Lower lobe of right lung (tissue), 2 donors: ENCODE results near the gene BTBD6. TPM values are rescaled to one million over a fixed set of nuclear protein-coding genes. Genes with fewer than 3 reads are reported as not detected.

Source experiments
- ATAC-seq, 2 donors: fragments of 200-7000 bp; cut with Tn5 transposase; one replicate each; pipeline ENCODE4 v1.9.1; 2020 to 2022; ENCODE audit warnings: mild to moderate bottlenecking in 2 of 2, moderate library complexity in 2 of 2
- DNase-seq: peaks from one replicate; pipeline ENCODE4 v3.0.0-alpha.2; 2020
- H3K27ac ChIP-seq: fragments of 200-600 bp; one replicate; pipeline ENCODE4 v1.8.0; 2022
- H3K27me3 ChIP-seq: fragments of 200-600 bp; one replicate; pipeline ENCODE4 v1.8.0; 2022; ENCODE audit warnings: low read depth
- H3K36me3 ChIP-seq: fragments of 200-600 bp; one replicate; pipeline ENCODE4 v1.8.0; 2022; ENCODE audit warnings: mild to moderate bottlenecking
- H3K4me1 ChIP-seq: fragments of 200-600 bp; one replicate; pipeline ENCODE4 v1.8.0; 2022
- H3K4me3 ChIP-seq: fragments of 200-600 bp; one replicate; pipeline ENCODE4 v1.8.0; 2022; ENCODE audit warnings: mild to moderate bottlenecking
- H3K9me3 ChIP-seq: fragments of 200-600 bp; one replicate; pipeline ENCODE4 v1.8.0; 2022
- intact Hi-C: fragments of 100-400 bp; cut with DNase I; formaldehyde crosslinking; loops from one replicate; pipeline ENCODE4 v1.11.0; 2022
- long read RNA-seq: library from polyadenylated mRNA; unstranded; transcript quantifications from one replicate; pipeline ENCODE4 v2.0.0, GENCODE V29; 2021
- total RNA-seq: library from RNA; stranded (reverse); fragmentation: NEBNext Ultra II Directional; extraction: Animal tissue kit (Norgen Biotek cat#: 25700); gene quantifications from one replicate; pipeline ENCODE4 v1.2.1, GENCODE V29; 2021
- TF ChIP-seq, protein P1 (sequence below): fragments of 200-600 bp; IDR thresholded peaks from one replicate; pipeline ENCODE4 v1.8.0; 2022; ENCODE audit warnings: antibody characterized with exemption, mild to moderate bottlenecking
- donor health status: DM: no; HTN: yes; CAD: no; lungs with severe emphysema.

Gene BTBD6
- 53.0 TPM for total RNA-seq
- long read RNA-seq, transcript BTBD6-204 (3 exons, 2,195 nt), result minor isoform, 17 of 239 reads
- long read RNA-seq, transcript BTBD6-202 (2 exons, 948 nt), result minor isoform, 6 of 239 reads
- long read RNA-seq, transcript BTBD6-203 (4 exons, 2,176 nt), result major isoform, 168 of 239 reads
- long read RNA-seq, transcript BTBD6-206 (5 exons, 1,335 nt), result minor isoform, 20 of 239 reads
- long read RNA-seq, partial matches to known transcripts, result 1 of 239 reads
- long read RNA-seq, other reads (novel, unspliced or antisense), result 27 of 239 reads

DNA sequence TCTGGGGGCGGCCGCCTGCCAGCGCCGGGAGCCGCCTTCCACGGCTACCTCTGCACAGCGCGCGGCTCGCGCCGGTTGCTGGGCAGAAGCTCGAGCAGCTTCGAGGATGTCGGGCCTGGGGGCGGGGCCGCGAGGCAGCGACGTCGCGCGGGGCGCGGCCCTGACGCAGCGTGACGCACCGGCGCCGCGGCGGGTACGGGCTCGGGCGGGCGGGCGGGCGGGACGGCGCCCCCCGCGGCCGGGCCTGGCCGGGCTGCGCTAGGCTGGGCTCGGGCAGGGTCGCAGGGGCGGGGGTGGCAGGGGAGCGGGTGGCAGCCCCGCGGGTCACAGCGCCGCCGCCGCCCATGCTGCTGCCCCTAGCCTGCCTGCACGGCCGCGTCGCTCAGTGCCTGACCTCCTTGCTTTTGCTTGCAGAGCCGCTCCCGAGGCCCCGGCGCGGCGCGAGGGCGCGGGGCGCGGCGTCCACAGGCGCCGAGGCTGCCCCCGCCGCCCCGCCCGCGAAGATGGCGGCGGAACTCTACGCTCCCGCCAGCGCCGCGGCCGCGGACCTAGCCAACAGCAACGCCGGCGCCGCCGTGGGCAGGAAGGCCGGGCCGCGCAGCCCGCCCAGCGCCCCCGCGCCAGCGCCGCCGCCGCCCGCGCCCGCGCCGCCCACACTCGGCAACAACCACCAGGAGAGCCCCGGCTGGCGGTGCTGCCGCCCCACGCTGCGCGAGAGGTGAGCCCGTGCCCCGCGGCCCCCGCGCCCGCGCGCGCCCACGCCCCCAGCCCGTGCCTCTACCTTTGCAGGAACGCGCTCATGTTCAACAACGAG, at the start of gene BTBD6:
TSS of gene BTBD6 (plus strand) at position 166 of the 814 bp plus-strand sequence. CDS start at position 345, 179 bp downstream.
- H3K9me3 ChIP-seq, result no peaks in the 10 kb centered on the region
- peak; percentile 95 to 96 for ATAC-seq
- TF ChIP-seq, protein P1, sequence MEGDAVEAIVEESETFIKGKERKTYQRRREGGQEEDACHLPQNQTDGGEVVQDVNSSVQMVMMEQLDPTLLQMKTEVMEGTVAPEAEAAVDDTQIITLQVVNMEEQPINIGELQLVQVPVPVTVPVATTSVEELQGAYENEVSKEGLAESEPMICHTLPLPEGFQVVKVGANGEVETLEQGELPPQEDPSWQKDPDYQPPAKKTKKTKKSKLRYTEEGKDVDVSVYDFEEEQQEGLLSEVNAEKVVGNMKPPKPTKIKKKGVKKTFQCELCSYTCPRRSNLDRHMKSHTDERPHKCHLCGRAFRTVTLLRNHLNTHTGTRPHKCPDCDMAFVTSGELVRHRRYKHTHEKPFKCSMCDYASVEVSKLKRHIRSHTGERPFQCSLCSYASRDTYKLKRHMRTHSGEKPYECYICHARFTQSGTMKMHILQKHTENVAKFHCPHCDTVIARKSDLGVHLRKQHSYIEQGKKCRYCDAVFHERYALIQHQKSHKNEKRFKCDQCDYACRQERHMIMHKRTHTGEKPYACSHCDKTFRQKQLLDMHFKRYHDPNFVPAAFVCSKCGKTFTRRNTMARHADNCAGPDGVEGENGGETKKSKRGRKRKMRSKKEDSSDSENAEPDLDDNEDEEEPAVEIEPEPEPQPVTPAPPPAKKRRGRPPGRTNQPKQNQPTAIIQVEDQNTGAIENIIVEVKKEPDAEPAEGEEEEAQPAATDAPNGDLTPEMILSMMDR, result no peak
- peak within 1 kb of the TSS; percentile 88 for H3K27ac ChIP-seq
- peaks cover 46% of the 10 kb centered on the region for H3K36me3 ChIP-seq
- peak within 1 kb of the TSS; percentile 66 for H3K4me3 ChIP-seq
- peaks cover 18% of the 10 kb centered on the region for H3K4me1 ChIP-seq
- DNase-seq, result peak; percentile 95
- intact Hi-C loops, result no loop called here
- no peaks in the 10 kb centered on the region for H3K27me3 ChIP-seq

DNA sequence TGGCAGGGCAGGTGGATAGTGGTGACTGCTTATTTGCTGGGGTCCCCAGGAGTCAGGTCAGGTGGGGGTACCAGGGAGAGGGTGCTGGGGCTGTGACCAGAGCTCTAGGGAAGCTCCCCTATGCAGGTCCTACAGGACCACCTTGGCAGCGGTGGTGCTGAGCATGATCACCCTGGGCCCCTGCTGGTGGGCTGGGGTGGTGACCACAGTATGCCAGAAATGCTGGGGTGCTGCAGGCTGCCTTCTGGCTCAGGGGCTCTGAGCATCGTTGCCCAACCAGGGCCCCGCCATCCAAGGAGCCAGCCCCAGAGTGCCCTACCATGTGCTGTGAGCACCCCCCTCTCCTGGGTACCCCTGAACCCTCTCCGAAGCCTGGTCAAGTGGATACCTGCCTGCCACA, 49.7 kb upstream of the BTBD6 start:
- H3K9me3 ChIP-seq, result no peaks in the 10 kb centered on the region
- H3K4me3 ChIP-seq, result peak overlapping the region; percentile 6
- no peaks in the 10 kb centered on the region for H3K36me3 ChIP-seq
- intact Hi-C loops, result no loop called here
- TF ChIP-seq, protein P1, result no peak
- ATAC-seq (no peak), DNase-seq (no peak)
- peak overlapping the region; percentile 80 for H3K27ac ChIP-seq
- H3K27me3 ChIP-seq, result peaks cover 72% of the 10 kb centered on the region
- H3K4me1 ChIP-seq, result peaks cover 83% of the 10 kb centered on the region

DNA sequence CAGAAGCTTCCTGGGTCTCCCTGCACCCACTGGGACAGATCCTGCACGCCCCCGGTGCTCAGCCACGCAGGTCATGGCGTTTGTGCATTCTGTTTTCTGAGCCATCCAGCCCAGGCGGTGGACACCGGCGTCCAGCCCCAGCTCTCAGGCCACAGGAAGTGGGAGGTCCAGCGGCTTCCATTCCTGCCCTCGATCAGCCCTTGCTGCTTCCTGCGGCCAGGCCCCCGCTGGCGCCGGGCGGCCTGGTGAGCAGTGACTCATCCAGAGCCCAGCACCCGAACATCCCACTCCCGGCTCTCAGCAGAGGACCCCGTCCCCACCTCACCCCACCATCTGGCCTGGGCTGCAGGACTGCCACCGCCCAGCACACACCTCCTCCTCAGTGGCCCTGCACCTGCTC, 49.2 kb upstream of the BTBD6 start:
- H3K27ac ChIP-seq, result peak overlapping the region; percentile 80
- H3K9me3 ChIP-seq, result no peaks in the 10 kb centered on the region
- peak overlapping the region; percentile 6 for H3K4me3 ChIP-seq
- H3K27me3 ChIP-seq, result peaks cover 69% of the 10 kb centered on the region
- intact Hi-C loops, result no loop called here
- peaks cover 83% of the 10 kb centered on the region for H3K4me1 ChIP-seq
- TF ChIP-seq, protein P1, result no peak
- no peaks in the 10 kb centered on the region for H3K36me3 ChIP-seq
- DNase-seq (no peak), ATAC-seq (no peak)

DNA sequence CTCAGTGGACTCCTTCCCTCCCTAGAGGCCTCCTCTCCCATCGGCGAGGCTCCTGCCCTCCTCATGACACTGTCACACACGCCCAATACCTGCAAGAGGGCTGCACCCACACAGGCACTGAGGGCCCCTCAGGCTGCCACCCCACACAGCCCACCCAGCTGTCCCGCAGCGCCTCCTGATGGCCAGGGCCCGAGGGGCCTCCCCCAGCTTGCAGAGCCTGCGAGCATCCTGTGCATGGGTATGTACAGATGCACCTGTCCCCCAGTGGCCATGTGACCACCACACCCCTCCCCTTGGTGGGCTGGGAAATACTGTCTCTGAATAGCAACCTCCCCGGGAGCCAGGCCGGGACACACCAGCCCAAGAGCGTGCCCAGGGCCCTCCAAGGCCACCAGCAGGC, 48.3 kb upstream of the BTBD6 start:
- Histone ChIP-seq H3K27me3 (peaks cover 59% of the 10 kb centered on the region), H3K36me3 (no peaks in the 10 kb centered on the region), H3K4me3 (no peak overlapping the region), H3K9me3 (no peaks in the 10 kb centered on the region), H3K4me1 (peaks cover 84% of the 10 kb centered on the region), H3K27ac (no peak overlapping the region)
- TF ChIP-seq, protein P1, result no peak
- intact Hi-C loops, result no loop called here
- ATAC-seq (no peak), DNase-seq (no peak)

DNA sequence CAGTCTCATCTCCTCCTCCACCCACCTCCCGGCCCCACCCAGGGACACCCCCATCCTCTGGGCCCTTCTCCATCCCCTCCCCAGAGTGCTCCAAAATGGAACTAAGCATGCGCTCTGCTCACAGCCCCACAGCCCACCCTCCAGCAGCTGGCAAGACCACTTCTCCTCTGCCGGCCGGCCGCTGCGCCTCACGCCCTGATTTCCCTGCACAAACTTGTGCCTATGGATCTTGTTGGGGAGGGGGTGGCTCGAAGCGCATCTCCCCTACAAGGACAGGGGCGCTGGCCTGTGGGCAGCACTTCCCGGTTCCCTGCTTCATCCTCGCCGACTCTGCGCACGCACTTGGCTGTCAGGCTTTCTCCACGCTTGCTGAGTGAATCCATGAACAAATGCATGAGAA, 47.7 kb upstream of the BTBD6 start:
- DNase-seq, result no peak
- H3K4me3 ChIP-seq, result no peak overlapping the region
- ATAC-seq, result no peak
- TF ChIP-seq, protein P1, result no peak
- peaks cover 53% of the 10 kb centered on the region for H3K27me3 ChIP-seq
- no peaks in the 10 kb centered on the region for H3K36me3 ChIP-seq
- no peaks in the 10 kb centered on the region for H3K9me3 ChIP-seq
- intact Hi-C loops, result no loop called here
- peaks cover 85% of the 10 kb centered on the region for H3K4me1 ChIP-seq
- H3K27ac ChIP-seq, result no peak overlapping the region
